Spleen (tissue), 7 donors: Measurements from ENCODE around the gene HMBS.

Source experiments
- CTCF ChIP-seq, 11 experiments: fragments of 200-600 bp in 7 of 11; fragments of 450-650 bp in 4 of 11; sonication (generic) in 4 of 11; IDR thresholded peaks in 8 of 11; conservative IDR thresholded peaks in 3 of 11; 1 replicate in 7 of 11; 2 replicates in 4 of 11; pipeline versions ENCODE4 v1.4.0 to v1.8.0; 2016 to 2021; ENCODE audit warnings: antibody characterized with exemption in 11 of 11, inconsistent platforms in 4 of 11, mild to moderate bottlenecking in 1 of 11
- POLR2A ChIP-seq, 3 donors: fragments of 450-650 bp; IDR thresholded peaks; one replicate each; pipeline ENCODE4 v1.5.1; 2017; ENCODE audit warnings: antibody characterized with exemption in 3 of 3, mild to moderate bottlenecking in 1 of 3
- POLR2AphosphoS5 ChIP-seq, 3 donors: sonication (generic); formaldehyde crosslinking; IDR thresholded peaks; one replicate each; pipeline ENCODE4 v1.5.1; 2017; ENCODE audit warnings: antibody characterized with exemption in 3 of 3
- donor health status: DM: no; HTN: no; CAD: no; lungs with moderate emphysema.
- donor health status: DM: no; HTN: no; CAD: no.
- donor health status: DM: no; HTN: no; CAD: no.

GRCh38 chr11:119065369-119065768, 19.3 kb upstream of the HMBS start:
- peak in 6 of 11 experiments; percentile 6 to 61 (median 44) for TF ChIP-seq CTCF (IDR thresholded peaks at IDR 0.05 in 8 of 11, conservative IDR thresholded peaks at IDR 0.05 in 3 of 11)
- no peak for TF ChIP-seq POLR2AphosphoS5 (IDR thresholded peaks at IDR 0.05)
- no peak for TF ChIP-seq POLR2A (IDR thresholded peaks at IDR 0.05)
